Measurements from ENCODE around the gene PMFBP1.

PMFBP1 gene

GRCh38 chr16:72108353-72109102, 63.4 kb downstream of the PMFBP1 start:
- FAIRE-seq = no peak
- no peak for TF ChIP-seq CTCF (IDR thresholded peaks at IDR 0.05; ENCODE audit: insufficient read depth, missing control alignments)
- DNase-seq (ENCODE audit: insufficient read length, low spot score) = no peak

- FAIRE-seq (no peak), DNase-seq (ENCODE audit: insufficient read length, low spot score) (no peak)
- no peak for TF ChIP-seq CTCF (IDR thresholded peaks at IDR 0.05; ENCODE audit: insufficient read depth, missing control alignments)
Observed at GRCh38 chr16:72107371-72107770, 64.6 kb downstream of the PMFBP1 start.

- FAIRE-seq (no peak), DNase-seq (ENCODE audit: insufficient read length, low spot score) (no peak)
- no peak for TF ChIP-seq CTCF (IDR thresholded peaks at IDR 0.05; ENCODE audit: insufficient read depth, missing control alignments)
Observed at GRCh38 chr16:72105978-72106377, 66.0 kb downstream of the PMFBP1 start.

- no peak for DNase-seq (ENCODE audit: insufficient read length, low spot score)
- no peak for FAIRE-seq
- no peak for TF ChIP-seq CTCF (IDR thresholded peaks at IDR 0.05; ENCODE audit: insufficient read depth, missing control alignments)
Observed at GRCh38 chr16:72104905-72105304, 67.0 kb downstream of the PMFBP1 start.

- DNase-seq (ENCODE audit: insufficient read length, low spot score) (no peak), FAIRE-seq (no peak)
- no peak for TF ChIP-seq CTCF (IDR thresholded peaks at IDR 0.05; ENCODE audit: insufficient read depth, missing control alignments)
Observed at GRCh38 chr16:72101195-72101594, 70.8 kb downstream of the PMFBP1 start.

GRCh38 chr16:72099377-72099818, 72.6 kb downstream of the PMFBP1 start:
- DNase-seq (ENCODE audit: insufficient read length, low spot score) (peak; percentile 44), FAIRE-seq (no peak)
- TF ChIP-seq CTCF (IDR thresholded peaks at IDR 0.05; ENCODE audit: insufficient read depth, missing control alignments) = peak; percentile 58

GRCh38 chr16:72098936-72099335, 73.0 kb downstream of the PMFBP1 start:
- TF ChIP-seq CTCF (IDR thresholded peaks at IDR 0.05; ENCODE audit: insufficient read depth, missing control alignments) = no peak
- FAIRE-seq = no peak
- no peak for DNase-seq (ENCODE audit: insufficient read length, low spot score)

Measured in D721Med (cell line).